ENCODE data around the gene NNMT.

GRCh38 chr11:114291381-114291780 is 4.8 kb upstream of the NNMT start:
- TF ChIP-seq CTCF (IDR thresholded peaks at IDR 0.05; ENCODE audit: low read depth, low read length, poor library complexity, severe bottlenecking) = no peak
- no peak for TF ChIP-seq EZH2phosphoT487 (IDR thresholded peaks at IDR 0.05; ENCODE audit: borderline replicate concordance, low read length)
